PC-9 (cell line): ENCODE measurements around the gene ZNF688.

Experiments used
- CTCF ChIP-seq: fragments of 200-600 bp; sonication (generic); conservative IDR thresholded peaks from 2 replicates; pipeline ENCODE4 v1.6.1; 2017; ENCODE audit warnings: mixed run types, antibody characterized with exemption, mild to moderate bottlenecking, moderate library complexity
- EZH2 ChIP-seq: fragments of 200-600 bp; sonication (generic); IDR thresholded peaks from 2 replicates; pipeline ENCODE4 v1.8.0; 2017; ENCODE audit warnings: antibody characterized with exemption, low read depth

GRCh38 chr16:30559690-30560089 lies 11.8 kb downstream of the ZNF688 start:
- no peak for TF ChIP-seq CTCF
- TF ChIP-seq EZH2: no peak
